PFSK-1 (cell line): ENCODE results near the gene CCDC24.

ENCODE experiments used
- POLR2AphosphoS5 ChIP-seq: IDR thresholded peaks from 2 replicates; pipeline ENCODE4 v1.6.1; 2012; ENCODE audit warnings: low read depth, mild to moderate bottlenecking, control low read depth, low read length, moderate library complexity
- TAF1 ChIP-seq: IDR thresholded peaks from 2 replicates; pipeline ENCODE4 v1.6.1; 2012; ENCODE audit warnings: low read length, control low read depth, borderline replicate concordance; ENCODE audit not compliant: insufficient read depth

GRCh38 chr1:44035726-44036408 is 44.5 kb downstream of the CCDC24 start:
- TF ChIP-seq POLR2AphosphoS5, result no peak
- TF ChIP-seq TAF1, result no peak
